Activated CD8-positive, alpha-beta T cell treated with anti-CD3 and anti-CD28 coated beads for 36 hours (primary cell): ENCODE results near the gene TRPM3. TPM values are rescaled to one million over a fixed set of nuclear protein-coding genes. Genes with fewer than 3 reads are reported as not detected.

Experiments used
- ATAC-seq: fragments of 200-7000 bp; cut with Tn5 transposase; one replicate; pipeline ENCODE4 v1.10.0; 2021; ENCODE audit warnings: mild to moderate bottlenecking, moderate library complexity
- CTCF ChIA-PET: fragments of 350-600 bp; sonication (Branson Sonifier 250); formaldehyde crosslinking; loops from one replicate; lab custom pipeline; 2021; ENCODE audit warnings: antibody characterized with exemption; lab: Charles Lee
- POLR2A ChIA-PET: fragments of 350-600 bp; sonication (Branson Sonifier 250); formaldehyde crosslinking; loops from one replicate; lab custom pipeline; 2021; ENCODE audit warnings: antibody characterized with exemption; lab: Charles Lee
- DNase-seq: peaks from one replicate; pipeline ENCODE4 v3.0.0-alpha.2; 2020
- H3K27ac Mint-ChIP-seq: one replicate; pipeline ENCODE4 v1.8.0; 2021; ENCODE audit warnings: mild to moderate bottlenecking, mixed read lengths
- H3K27me3 Mint-ChIP-seq: one replicate; pipeline ENCODE4 v1.8.0; 2021; ENCODE audit warnings: mixed read lengths
- H3K36me3 Mint-ChIP-seq: one replicate; pipeline ENCODE4 v1.8.0; 2021; ENCODE audit warnings: low read depth, mixed read lengths
- H3K4me1 Mint-ChIP-seq: one replicate; pipeline ENCODE4 v1.8.0; 2021; ENCODE audit warnings: low read depth, mixed read lengths
- H3K4me3 Mint-ChIP-seq: one replicate; pipeline ENCODE4 v1.8.0; 2021; ENCODE audit warnings: mild to moderate bottlenecking, moderate library complexity, mixed read lengths
- H3K9me3 Mint-ChIP-seq: one replicate; pipeline ENCODE4 v1.8.0; 2021; ENCODE audit warnings: mixed read lengths
- CTCF ChIP-seq: fragments of 200-600 bp; IDR thresholded peaks from one replicate; pipeline ENCODE4 v1.8.0; 2022; ENCODE audit warnings: antibody characterized with exemption, mild to moderate bottlenecking
- intact Hi-C: fragments of 100-400 bp; cut with micrococcal nuclease; formaldehyde crosslinking; loops from one replicate; pipeline ENCODE4 v1.10.0; 2022
- total RNA-seq, 2 experiments: library from RNA; stranded (reverse); gene quantifications; one replicate each; pipeline ENCODE4 v1.2.3, GENCODE V29; 2021

Gene TRPM3
- total RNA-seq, 2 experiments from 2014 or later = not detected

GRCh38 chr9:70988551-70988950 lies 132.9 kb downstream of the TRPM3 start:
- POLR2A ChIA-PET = no interaction called here
- intact Hi-C loops = no loop called here

DNA sequence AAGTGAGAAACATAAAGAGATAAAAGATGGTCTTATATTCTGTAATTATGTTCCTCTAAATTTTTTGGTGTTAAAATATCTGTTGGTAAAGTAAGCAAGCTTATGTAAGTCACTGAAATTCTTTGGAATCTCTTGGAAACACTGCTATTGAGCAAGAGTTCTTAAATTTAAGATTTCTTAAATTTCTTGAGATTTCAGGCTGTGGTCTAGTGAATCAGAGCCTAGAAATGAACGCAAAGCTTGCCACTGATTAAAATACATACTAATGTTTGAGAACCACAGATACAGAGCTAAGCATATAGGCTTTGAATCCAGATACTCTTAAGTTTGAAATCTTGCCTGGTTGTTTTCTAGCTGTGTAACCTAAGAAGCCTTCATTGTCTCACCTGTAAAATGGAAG lies 133.4 kb downstream of the TRPM3 start:
- Mint-ChIP-seq H3K4me1 (no peaks in the 10 kb centered on the region), H3K36me3 (no peaks in the 10 kb centered on the region), H3K9me3 (peaks cover 1% of the 10 kb centered on the region), H3K4me3 (no peak overlapping the region), H3K27ac (no peak overlapping the region), H3K27me3 (no peaks in the 10 kb centered on the region)
- ChIA-PET POLR2A (no interaction called here), CTCF (no interaction called here)
- DNase-seq (no peak), ATAC-seq (no peak)
- intact Hi-C loops = no loop called here
- no peak for TF ChIP-seq CTCF

More at GRCh38 chr9:70988551-70988950, 132.9 kb downstream of the TRPM3 start:
- H3K4me3 Mint-ChIP-seq = no peak overlapping the region
- H3K27ac Mint-ChIP-seq = no peak overlapping the region
- no peak for DNase-seq
- CTCF ChIA-PET = no interaction called here
- no peak for TF ChIP-seq CTCF
- H3K9me3 Mint-ChIP-seq = peaks cover 1% of the 10 kb centered on the region
- H3K36me3 Mint-ChIP-seq = no peaks in the 10 kb centered on the region
- no peak for ATAC-seq
- no peaks in the 10 kb centered on the region for H3K27me3 Mint-ChIP-seq
- no peaks in the 10 kb centered on the region for H3K4me1 Mint-ChIP-seq

- H3K27me3 Mint-ChIP-seq = no peaks in the 10 kb centered on the region
- ATAC-seq = no peak
- POLR2A ChIA-PET = no interaction called here
- CTCF ChIA-PET = no interaction called here
- intact Hi-C loops = no loop called here
- no peak for DNase-seq
- peaks cover 1% of the 10 kb centered on the region for H3K9me3 Mint-ChIP-seq
- no peaks in the 10 kb centered on the region for H3K4me1 Mint-ChIP-seq
- H3K27ac Mint-ChIP-seq = no peak overlapping the region
- H3K4me3 Mint-ChIP-seq = no peak overlapping the region
- H3K36me3 Mint-ChIP-seq = no peaks in the 10 kb centered on the region
- TF ChIP-seq CTCF = no peak
Measured at GRCh38 chr9:70986984-70987383, 134.4 kb downstream of the TRPM3 start.

DNA sequence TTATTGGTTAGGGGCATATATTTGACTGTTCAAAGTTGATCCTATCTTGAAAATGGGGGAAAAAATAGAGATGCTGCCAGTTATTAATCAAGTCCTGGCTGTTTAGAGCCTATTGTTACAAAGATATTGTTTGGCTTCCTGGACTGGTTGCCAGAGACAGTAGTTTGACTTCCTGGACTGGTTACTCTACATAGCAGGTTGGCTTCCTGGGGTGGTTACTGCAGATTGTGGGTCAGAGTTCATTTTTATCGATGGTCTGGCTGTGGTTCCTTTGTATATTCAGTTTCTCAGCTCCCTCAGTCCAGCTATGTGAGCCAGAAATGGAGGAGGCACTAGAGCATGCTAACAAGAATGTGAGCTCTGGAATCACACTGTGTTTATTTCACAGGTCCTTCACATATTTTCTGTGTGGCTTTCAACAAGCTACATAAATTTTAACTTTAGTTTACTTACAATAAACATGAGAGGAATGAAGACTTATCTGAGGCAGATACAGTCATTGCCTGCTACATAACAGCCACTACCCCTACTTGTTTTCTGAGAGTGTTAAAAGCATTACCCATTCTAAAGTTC lies 137.6 kb downstream of the TRPM3 start:
- CTCF ChIA-PET = no interaction called here
- DNase-seq = no peak
- intact Hi-C loops = no loop called here
- H3K4me3 Mint-ChIP-seq = no peak overlapping the region
- POLR2A ChIA-PET = no interaction called here
- no peaks in the 10 kb centered on the region for H3K4me1 Mint-ChIP-seq
- H3K9me3 Mint-ChIP-seq = peaks cover 1% of the 10 kb centered on the region
- no peak for TF ChIP-seq CTCF
- no peak overlapping the region for H3K27ac Mint-ChIP-seq
- ATAC-seq = no peak
- H3K27me3 Mint-ChIP-seq = no peaks in the 10 kb centered on the region
- H3K36me3 Mint-ChIP-seq = no peaks in the 10 kb centered on the region

DNA sequence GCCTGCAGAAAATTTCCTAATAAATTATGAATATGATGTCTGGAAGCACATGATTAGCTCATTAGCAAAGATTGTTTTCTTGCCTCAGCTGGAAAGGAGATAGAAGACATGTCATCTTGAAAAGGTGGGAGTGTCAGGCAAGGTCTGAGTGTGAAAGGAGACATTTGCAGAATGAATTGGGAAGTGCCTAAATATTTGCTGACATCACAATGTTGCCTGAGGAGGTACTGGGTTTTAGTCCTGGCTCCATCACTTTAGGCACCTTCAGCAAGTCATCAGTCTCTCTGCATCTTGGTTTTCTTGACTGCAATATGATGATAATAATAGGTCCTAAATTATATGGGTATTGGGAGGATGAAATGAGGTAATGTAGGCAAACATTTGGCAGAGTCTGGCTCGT lies 140.1 kb downstream of the TRPM3 start:
- Mint-ChIP-seq H3K4me1 (no peaks in the 10 kb centered on the region), H3K27ac (no peak overlapping the region), H3K9me3 (peaks cover 1% of the 10 kb centered on the region), H3K27me3 (no peaks in the 10 kb centered on the region), H3K36me3 (no peaks in the 10 kb centered on the region), H3K4me3 (no peak overlapping the region)
- no peak for TF ChIP-seq CTCF
- ChIA-PET POLR2A (interaction anchor here (0.8 kb wide), 1 partner anchor 33 kb away, joined by 3 read pairs; no protein-coding TSS in a partner anchor), CTCF (no interaction called here)
- no peak for DNase-seq
- ATAC-seq = no peak
- intact Hi-C loops = no loop called here
